ENCODE results near the gene CLTC. TPM values are rescaled to one million over a fixed set of nuclear protein-coding genes. Genes with fewer than 3 reads are reported as not detected.
A peak's percentile ranks its signal among the peaks of the same experiment; 100 is the strongest.

The CLTC gene
- total RNA-seq, 1 experiment from 2014 or later, result 283 TPM

DNA sequence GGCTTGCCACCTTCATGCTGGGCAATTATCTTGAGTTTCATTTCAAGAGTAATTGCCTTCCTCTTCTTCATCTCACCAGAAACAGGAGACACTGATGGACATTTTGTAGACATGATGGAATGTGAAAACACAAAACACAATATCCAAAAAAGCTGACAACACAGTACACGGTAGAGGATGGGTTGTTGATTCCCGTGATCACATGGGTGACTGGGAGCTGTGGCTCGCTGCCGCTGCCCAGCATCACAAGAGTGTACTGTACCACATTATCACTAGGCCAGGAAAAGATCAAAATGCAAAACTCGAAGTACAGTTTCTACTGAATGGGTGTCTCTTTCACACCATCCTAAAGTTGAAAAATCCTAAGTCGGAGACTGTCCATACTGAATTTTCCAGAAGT, 80.1 kb downstream of the CLTC start:
- Mint-ChIP-seq H3K4me3 (no peak overlapping the region), H3K9me3 (no peaks in the 10 kb centered on the region), H3K4me1 (peaks cover 21% of the 10 kb centered on the region), H3K27me3 (ENCODE audit: low read depth) (no peaks in the 10 kb centered on the region), H3K36me3 (peaks cover 37% of the 10 kb centered on the region), H3K27ac (peak overlapping the region; percentile 79)
- TF ChIP-seq OVOL2 (CRISPR knock-in tag; IDR thresholded peaks at IDR 0.05; ENCODE audit: borderline replicate concordance) (no peak), ZNF423 (CRISPR knock-in tag; IDR thresholded peaks at IDR 0.05) (no peak), JUN (CRISPR knock-in tag; IDR thresholded peaks at IDR 0.05) (no peak), NFE2L1 (CRISPR knock-in tag; IDR thresholded peaks at IDR 0.05) (no peak)
- ATAC-seq, result no peak
- ChIA-PET CTCF (no interaction called here), POLR2A (interaction anchor here (0.6 kb wide), 1 partner anchor 399 kb away, joined by 3 read pairs; no protein-coding TSS in a partner anchor)
- DNase-seq (ENCODE audit: low spot score), result no peak

DNA sequence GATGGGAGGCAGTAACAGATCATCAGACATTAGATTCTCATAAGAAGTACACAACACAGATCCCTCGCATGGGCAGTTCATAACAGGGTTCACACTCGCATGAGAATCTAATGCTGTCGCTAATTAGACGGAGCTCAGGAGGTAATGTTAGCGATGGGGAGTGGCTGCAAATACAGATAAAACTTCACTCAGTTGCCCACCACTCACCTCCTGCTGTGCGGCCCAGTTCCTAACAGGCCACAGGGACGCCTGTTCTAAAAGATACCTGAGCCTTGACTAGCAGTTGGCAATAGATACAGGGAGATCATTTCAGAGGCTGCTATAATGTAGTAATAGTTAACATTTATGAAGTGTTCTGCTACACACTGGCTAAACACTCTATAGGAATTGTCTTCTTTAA, 82.6 kb downstream of the CLTC start:
- H3K9me3 Mint-ChIP-seq, result no peaks in the 10 kb centered on the region
- ATAC-seq (no peak), DNase-seq (ENCODE audit: low spot score) (no peak)
- H3K4me1 Mint-ChIP-seq, result peaks cover 36% of the 10 kb centered on the region
- ChIA-PET CTCF (no interaction called here), POLR2A (no interaction called here)
- TF ChIP-seq, protein P1, sequence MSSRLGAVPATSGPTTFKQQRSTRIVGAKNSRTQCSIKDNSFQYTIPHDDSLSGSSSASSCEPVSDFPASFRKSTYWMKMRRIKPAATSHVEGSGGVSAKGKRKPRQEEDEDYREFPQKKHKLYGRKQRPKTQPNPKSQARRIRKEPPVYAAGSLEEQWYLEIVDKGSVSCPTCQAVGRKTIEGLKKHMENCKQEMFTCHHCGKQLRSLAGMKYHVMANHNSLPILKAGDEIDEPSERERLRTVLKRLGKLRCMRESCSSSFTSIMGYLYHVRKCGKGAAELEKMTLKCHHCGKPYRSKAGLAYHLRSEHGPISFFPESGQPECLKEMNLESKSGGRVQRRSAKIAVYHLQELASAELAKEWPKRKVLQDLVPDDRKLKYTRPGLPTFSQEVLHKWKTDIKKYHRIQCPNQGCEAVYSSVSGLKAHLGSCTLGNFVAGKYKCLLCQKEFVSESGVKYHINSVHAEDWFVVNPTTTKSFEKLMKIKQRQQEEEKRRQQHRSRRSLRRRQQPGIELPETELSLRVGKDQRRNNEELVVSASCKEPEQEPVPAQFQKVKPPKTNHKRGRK (CRISPR knock-in tag; IDR thresholded peaks at IDR 0.05; ENCODE audit: borderline replicate concordance), result no peak
- no peak for TF ChIP-seq CREB1 (CRISPR knock-in tag; IDR thresholded peaks at IDR 0.05)
- no peak for TF ChIP-seq NR2C2 (CRISPR knock-in tag; IDR thresholded peaks at IDR 0.05)
- no peak for TF ChIP-seq RORB (CRISPR knock-in tag; IDR thresholded peaks at IDR 0.05)
- TF ChIP-seq ZBTB21 (CRISPR knock-in tag; IDR thresholded peaks at IDR 0.05; ENCODE audit: borderline replicate concordance), result no peak
- TF ChIP-seq, protein P2, sequence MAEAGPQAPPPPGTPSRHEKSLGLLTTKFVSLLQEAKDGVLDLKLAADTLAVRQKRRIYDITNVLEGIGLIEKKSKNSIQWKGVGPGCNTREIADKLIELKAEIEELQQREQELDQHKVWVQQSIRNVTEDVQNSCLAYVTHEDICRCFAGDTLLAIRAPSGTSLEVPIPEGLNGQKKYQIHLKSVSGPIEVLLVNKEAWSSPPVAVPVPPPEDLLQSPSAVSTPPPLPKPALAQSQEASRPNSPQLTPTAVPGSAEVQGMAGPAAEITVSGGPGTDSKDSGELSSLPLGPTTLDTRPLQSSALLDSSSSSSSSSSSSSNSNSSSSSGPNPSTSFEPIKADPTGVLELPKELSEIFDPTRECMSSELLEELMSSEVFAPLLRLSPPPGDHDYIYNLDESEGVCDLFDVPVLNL (CRISPR knock-in tag; IDR thresholded peaks at IDR 0.05; ENCODE audit: borderline replicate concordance, low read depth), result no peak
- no peak for TF ChIP-seq FOXP1 (CRISPR knock-in tag; IDR thresholded peaks at IDR 0.05; ENCODE audit: borderline replicate concordance)
- TF ChIP-seq NFATC4 (CRISPR knock-in tag; IDR thresholded peaks at IDR 0.05), result no peak
- TF ChIP-seq, protein P3, sequence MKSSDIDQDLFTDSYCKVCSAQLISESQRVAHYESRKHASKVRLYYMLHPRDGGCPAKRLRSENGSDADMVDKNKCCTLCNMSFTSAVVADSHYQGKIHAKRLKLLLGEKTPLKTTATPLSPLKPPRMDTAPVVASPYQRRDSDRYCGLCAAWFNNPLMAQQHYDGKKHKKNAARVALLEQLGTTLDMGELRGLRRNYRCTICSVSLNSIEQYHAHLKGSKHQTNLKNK (CRISPR knock-in tag; IDR thresholded peaks at IDR 0.05), result no peak
- TF ChIP-seq, protein P4, sequence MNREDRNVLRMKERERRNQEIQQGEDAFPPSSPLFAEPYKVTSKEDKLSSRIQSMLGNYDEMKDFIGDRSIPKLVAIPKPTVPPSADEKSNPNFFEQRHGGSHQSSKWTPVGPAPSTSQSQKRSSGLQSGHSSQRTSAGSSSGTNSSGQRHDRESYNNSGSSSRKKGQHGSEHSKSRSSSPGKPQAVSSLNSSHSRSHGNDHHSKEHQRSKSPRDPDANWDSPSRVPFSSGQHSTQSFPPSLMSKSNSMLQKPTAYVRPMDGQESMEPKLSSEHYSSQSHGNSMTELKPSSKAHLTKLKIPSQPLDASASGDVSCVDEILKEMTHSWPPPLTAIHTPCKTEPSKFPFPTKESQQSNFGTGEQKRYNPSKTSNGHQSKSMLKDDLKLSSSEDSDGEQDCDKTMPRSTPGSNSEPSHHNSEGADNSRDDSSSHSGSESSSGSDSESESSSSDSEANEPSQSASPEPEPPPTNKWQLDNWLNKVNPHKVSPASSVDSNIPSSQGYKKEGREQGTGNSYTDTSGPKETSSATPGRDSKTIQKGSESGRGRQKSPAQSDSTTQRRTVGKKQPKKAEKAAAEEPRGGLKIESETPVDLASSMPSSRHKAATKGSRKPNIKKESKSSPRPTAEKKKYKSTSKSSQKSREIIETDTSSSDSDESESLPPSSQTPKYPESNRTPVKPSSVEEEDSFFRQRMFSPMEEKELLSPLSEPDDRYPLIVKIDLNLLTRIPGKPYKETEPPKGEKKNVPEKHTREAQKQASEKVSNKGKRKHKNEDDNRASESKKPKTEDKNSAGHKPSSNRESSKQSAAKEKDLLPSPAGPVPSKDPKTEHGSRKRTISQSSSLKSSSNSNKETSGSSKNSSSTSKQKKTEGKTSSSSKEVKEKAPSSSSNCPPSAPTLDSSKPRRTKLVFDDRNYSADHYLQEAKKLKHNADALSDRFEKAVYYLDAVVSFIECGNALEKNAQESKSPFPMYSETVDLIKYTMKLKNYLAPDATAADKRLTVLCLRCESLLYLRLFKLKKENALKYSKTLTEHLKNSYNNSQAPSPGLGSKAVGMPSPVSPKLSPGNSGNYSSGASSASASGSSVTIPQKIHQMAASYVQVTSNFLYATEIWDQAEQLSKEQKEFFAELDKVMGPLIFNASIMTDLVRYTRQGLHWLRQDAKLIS (CRISPR knock-in tag; IDR thresholded peaks at IDR 0.05; ENCODE audit: borderline replicate concordance), result no peak
- TF ChIP-seq, protein P5, sequence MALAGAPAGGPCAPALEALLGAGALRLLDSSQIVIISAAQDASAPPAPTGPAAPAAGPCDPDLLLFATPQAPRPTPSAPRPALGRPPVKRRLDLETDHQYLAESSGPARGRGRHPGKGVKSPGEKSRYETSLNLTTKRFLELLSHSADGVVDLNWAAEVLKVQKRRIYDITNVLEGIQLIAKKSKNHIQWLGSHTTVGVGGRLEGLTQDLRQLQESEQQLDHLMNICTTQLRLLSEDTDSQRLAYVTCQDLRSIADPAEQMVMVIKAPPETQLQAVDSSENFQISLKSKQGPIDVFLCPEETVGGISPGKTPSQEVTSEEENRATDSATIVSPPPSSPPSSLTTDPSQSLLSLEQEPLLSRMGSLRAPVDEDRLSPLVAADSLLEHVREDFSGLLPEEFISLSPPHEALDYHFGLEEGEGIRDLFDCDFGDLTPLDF (CRISPR knock-in tag; IDR thresholded peaks at IDR 0.05), result no peak
- TF ChIP-seq, protein P6, sequence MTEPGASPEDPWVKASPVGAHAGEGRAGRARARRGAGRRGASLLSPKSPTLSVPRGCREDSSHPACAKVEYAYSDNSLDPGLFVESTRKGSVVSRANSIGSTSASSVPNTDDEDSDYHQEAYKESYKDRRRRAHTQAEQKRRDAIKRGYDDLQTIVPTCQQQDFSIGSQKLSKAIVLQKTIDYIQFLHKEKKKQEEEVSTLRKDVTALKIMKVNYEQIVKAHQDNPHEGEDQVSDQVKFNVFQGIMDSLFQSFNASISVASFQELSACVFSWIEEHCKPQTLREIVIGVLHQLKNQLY (CRISPR knock-in tag; IDR thresholded peaks at IDR 0.05), result no peak
- TF ChIP-seq, protein P7, sequence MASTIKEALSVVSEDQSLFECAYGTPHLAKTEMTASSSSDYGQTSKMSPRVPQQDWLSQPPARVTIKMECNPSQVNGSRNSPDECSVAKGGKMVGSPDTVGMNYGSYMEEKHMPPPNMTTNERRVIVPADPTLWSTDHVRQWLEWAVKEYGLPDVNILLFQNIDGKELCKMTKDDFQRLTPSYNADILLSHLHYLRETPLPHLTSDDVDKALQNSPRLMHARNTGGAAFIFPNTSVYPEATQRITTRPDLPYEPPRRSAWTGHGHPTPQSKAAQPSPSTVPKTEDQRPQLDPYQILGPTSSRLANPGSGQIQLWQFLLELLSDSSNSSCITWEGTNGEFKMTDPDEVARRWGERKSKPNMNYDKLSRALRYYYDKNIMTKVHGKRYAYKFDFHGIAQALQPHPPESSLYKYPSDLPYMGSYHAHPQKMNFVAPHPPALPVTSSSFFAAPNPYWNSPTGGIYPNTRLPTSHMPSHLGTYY (CRISPR knock-in tag; IDR thresholded peaks at IDR 0.05), result no peak
- no peak for TF ChIP-seq CBFB (CRISPR knock-in tag; IDR thresholded peaks at IDR 0.05; ENCODE audit: low read depth)
- TF ChIP-seq, protein P8, sequence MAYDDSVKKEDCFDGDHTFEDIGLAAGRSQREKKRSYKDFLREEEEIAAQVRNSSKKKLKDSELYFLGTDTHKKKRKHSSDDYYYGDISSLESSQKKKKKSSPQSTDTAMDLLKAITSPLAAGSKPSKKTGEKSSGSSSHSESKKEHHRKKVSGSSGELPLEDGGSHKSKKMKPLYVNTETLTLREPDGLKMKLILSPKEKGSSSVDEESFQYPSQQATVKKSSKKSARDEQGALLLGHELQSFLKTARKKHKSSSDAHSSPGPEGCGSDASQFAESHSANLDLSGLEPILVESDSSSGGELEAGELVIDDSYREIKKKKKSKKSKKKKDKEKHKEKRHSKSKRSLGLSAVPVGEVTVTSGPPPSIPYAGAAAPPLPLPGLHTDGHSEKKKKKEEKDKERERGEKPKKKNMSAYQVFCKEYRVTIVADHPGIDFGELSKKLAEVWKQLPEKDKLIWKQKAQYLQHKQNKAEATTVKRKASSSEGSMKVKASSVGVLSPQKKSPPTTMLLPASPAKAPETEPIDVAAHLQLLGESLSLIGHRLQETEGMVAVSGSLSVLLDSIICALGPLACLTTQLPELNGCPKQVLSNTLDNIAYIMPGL (CRISPR knock-in tag; IDR thresholded peaks at IDR 0.05), result no peak
- TF ChIP-seq ZNF423 (CRISPR knock-in tag; IDR thresholded peaks at IDR 0.05), result no peak
- no peak for TF ChIP-seq KAT7 (CRISPR knock-in tag; IDR thresholded peaks at IDR 0.05; ENCODE audit: borderline replicate concordance)
- no peaks in the 10 kb centered on the region for H3K27me3 Mint-ChIP-seq (ENCODE audit: low read depth)
- no peak overlapping the region for H3K4me3 Mint-ChIP-seq
- no peak overlapping the region; the same call in 1 of the 2 replicates for H3K27ac Mint-ChIP-seq
- H3K36me3 Mint-ChIP-seq, result peaks cover 31% of the 10 kb centered on the region

Measured in WTC11 (cell line).